HEK293 (cell line): ENCODE measurements around the gene GANAB.

Experiments used
- KLF9 ChIP-seq: fragments of 450-650 bp; formaldehyde crosslinking; IDR thresholded peaks from 2 replicates; pipeline ENCODE4 v1.5.1; 2016; ENCODE audit warnings: missing biosample characterization, missing genetic modification characterization, low read depth
- REPIN1 ChIP-seq: fragments of 450-650 bp; formaldehyde crosslinking; IDR thresholded peaks from 2 replicates; pipeline ENCODE4 v1.5.1; 2017; ENCODE audit warnings: missing biosample characterization, missing genetic modification characterization, low read depth
- SETDB1 ChIP-seq: IDR thresholded peaks from one replicate; pipeline ENCODE4 v1.6.1; 2017; ENCODE audit warnings: mild to moderate bottlenecking, low read length, moderate library complexity, mixed read lengths; ENCODE audit not compliant: insufficient read length
- ZNF704 ChIP-seq: fragments of 450-650 bp; formaldehyde crosslinking; IDR thresholded peaks from 2 replicates; pipeline ENCODE4 v1.5.1; 2016; ENCODE audit warnings: missing biosample characterization, missing genetic modification characterization
- ZNF707 ChIP-seq: fragments of 450-650 bp; formaldehyde crosslinking; IDR thresholded peaks from 2 replicates; pipeline ENCODE4 v1.5.1; 2016; ENCODE audit warnings: missing biosample characterization, missing genetic modification characterization
- TF ChIP-seq, protein P1 (sequence below): fragments of 450-650 bp; formaldehyde crosslinking; IDR thresholded peaks from 2 replicates; pipeline ENCODE4 v1.5.1; 2016; ENCODE audit warnings: missing biosample characterization, missing genetic modification characterization
- TF ChIP-seq, protein P2 (sequence below): fragments of 450-650 bp; formaldehyde crosslinking; IDR thresholded peaks from 2 replicates; pipeline ENCODE4 v1.5.1; 2016; ENCODE audit warnings: missing biosample characterization, missing genetic modification characterization

- TF ChIP-seq, protein P1, sequence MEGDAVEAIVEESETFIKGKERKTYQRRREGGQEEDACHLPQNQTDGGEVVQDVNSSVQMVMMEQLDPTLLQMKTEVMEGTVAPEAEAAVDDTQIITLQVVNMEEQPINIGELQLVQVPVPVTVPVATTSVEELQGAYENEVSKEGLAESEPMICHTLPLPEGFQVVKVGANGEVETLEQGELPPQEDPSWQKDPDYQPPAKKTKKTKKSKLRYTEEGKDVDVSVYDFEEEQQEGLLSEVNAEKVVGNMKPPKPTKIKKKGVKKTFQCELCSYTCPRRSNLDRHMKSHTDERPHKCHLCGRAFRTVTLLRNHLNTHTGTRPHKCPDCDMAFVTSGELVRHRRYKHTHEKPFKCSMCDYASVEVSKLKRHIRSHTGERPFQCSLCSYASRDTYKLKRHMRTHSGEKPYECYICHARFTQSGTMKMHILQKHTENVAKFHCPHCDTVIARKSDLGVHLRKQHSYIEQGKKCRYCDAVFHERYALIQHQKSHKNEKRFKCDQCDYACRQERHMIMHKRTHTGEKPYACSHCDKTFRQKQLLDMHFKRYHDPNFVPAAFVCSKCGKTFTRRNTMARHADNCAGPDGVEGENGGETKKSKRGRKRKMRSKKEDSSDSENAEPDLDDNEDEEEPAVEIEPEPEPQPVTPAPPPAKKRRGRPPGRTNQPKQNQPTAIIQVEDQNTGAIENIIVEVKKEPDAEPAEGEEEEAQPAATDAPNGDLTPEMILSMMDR (tag by site-specific recombination): no peak
- TF ChIP-seq ZNF704 (no peak), SETDB1 (no peak), KLF9 (tag by site-specific recombination) (no peak), REPIN1 (tag by site-specific recombination) (no peak), ZNF707 (tag by site-specific recombination) (no peak)
- TF ChIP-seq, protein P2, sequence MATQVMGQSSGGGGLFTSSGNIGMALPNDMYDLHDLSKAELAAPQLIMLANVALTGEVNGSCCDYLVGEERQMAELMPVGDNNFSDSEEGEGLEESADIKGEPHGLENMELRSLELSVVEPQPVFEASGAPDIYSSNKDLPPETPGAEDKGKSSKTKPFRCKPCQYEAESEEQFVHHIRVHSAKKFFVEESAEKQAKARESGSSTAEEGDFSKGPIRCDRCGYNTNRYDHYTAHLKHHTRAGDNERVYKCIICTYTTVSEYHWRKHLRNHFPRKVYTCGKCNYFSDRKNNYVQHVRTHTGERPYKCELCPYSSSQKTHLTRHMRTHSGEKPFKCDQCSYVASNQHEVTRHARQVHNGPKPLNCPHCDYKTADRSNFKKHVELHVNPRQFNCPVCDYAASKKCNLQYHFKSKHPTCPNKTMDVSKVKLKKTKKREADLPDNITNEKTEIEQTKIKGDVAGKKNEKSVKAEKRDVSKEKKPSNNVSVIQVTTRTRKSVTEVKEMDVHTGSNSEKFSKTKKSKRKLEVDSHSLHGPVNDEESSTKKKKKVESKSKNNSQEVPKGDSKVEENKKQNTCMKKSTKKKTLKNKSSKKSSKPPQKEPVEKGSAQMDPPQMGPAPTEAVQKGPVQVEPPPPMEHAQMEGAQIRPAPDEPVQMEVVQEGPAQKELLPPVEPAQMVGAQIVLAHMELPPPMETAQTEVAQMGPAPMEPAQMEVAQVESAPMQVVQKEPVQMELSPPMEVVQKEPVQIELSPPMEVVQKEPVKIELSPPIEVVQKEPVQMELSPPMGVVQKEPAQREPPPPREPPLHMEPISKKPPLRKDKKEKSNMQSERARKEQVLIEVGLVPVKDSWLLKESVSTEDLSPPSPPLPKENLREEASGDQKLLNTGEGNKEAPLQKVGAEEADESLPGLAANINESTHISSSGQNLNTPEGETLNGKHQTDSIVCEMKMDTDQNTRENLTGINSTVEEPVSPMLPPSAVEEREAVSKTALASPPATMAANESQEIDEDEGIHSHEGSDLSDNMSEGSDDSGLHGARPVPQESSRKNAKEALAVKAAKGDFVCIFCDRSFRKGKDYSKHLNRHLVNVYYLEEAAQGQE: no peak
These were observed 51.3 kb downstream of the GANAB start for GRCh38 chr11:62595124-62595523.
